ENCODE results near the gene ATP5PD. TPM values are rescaled to one million over a fixed set of nuclear protein-coding genes. Genes with fewer than 3 reads are reported as not detected.

ATP5PD gene
- total RNA-seq, 1 donor from 2014 or later = 155 TPM

GRCh38 chr17:75019146-75019545 is 27.6 kb downstream of the ATP5PD start:
- no peak overlapping the region for H3K27ac ChIP-seq
- ATAC-seq (no peak), DNase-seq (no peak)
- no peak overlapping the region for H3K4me3 ChIP-seq
- no peak for TF ChIP-seq CTCF (IDR thresholded peaks at IDR 0.05)
- intact Hi-C loops (cut with DNase I) = loop anchor here (10.0 kb wide), 1 partner anchor 54 kb away; no protein-coding TSS in a partner anchor
- no peaks in the 10 kb centered on the region for H3K4me1 ChIP-seq
- H3K9me3 ChIP-seq = no peaks in the 10 kb centered on the region
- H3K27me3 ChIP-seq = no peaks in the 10 kb centered on the region
- H3K36me3 ChIP-seq = peaks cover 56% of the 10 kb centered on the region

GRCh38 chr17:75013092-75013559 is 33.6 kb downstream of the ATP5PD start:
- intact Hi-C loops (cut with DNase I) = loop anchor here (10.0 kb wide), 1 partner anchor 48 kb away; no protein-coding TSS in a partner anchor
- no peak for ATAC-seq
- Histone ChIP-seq H3K36me3 (peaks cover 14% of the 10 kb centered on the region), H3K4me1 (peaks cover 16% of the 10 kb centered on the region), H3K27ac (peak overlapping the region; percentile 90), H3K4me3 (peak overlapping the region; percentile 85), H3K27me3 (no peaks in the 10 kb centered on the region), H3K9me3 (no peaks in the 10 kb centered on the region)
- TF ChIP-seq CTCF (IDR thresholded peaks at IDR 0.05) = no peak
- no peak for DNase-seq

GRCh38 chr17:75012346-75013091 is 34.2 kb downstream of the ATP5PD start, which contains the start of gene MRPL58:
Gene MRPL58, plus strand, starts transcription at chr17:75012670. Its CDS starts 17 bp downstream, at chr17:75012687.
- peak; percentile 62 for TF ChIP-seq CTCF (IDR thresholded peaks at IDR 0.05)
- peak; percentile 98 for ATAC-seq

GRCh38 chr17:75012096-75012345 is 34.7 kb downstream of the ATP5PD start:
- ATAC-seq = no peak
- intact Hi-C loops (cut with DNase I) = loop anchor here (10.0 kb wide), 1 partner anchor 47 kb away; no protein-coding TSS in a partner anchor
- peaks cover 16% of the 10 kb centered on the region for H3K4me1 ChIP-seq
- TF ChIP-seq CTCF (IDR thresholded peaks at IDR 0.05) = no peak
- H3K27ac ChIP-seq = peak overlapping the region; percentile 90
- peak overlapping the region; percentile 85 for H3K4me3 ChIP-seq
- H3K9me3 ChIP-seq = no peaks in the 10 kb centered on the region
- no peak for DNase-seq
- peaks cover 8% of the 10 kb centered on the region for H3K36me3 ChIP-seq
- H3K27me3 ChIP-seq = no peaks in the 10 kb centered on the region

More at GRCh38 chr17:75012346-75013091, 34.2 kb downstream of the ATP5PD start, which contains the start of gene MRPL58:
- peaks cover 16% of the 10 kb centered on the region for H3K4me1 ChIP-seq
- peak within 1 kb of the TSS; percentile 90 for H3K27ac ChIP-seq
- H3K4me3 ChIP-seq = peak within 1 kb of the TSS; percentile 85
- peak; percentile 93 for DNase-seq
- peaks cover 12% of the 10 kb centered on the region for H3K36me3 ChIP-seq
- intact Hi-C loops (cut with DNase I) = loop anchor here (10.0 kb wide), 1 partner anchor 48 kb away; no protein-coding TSS in a partner anchor
- H3K9me3 ChIP-seq = no peaks in the 10 kb centered on the region
- no peaks in the 10 kb centered on the region for H3K27me3 ChIP-seq

- H3K9me3 ChIP-seq = no peaks in the 10 kb centered on the region
- peaks cover 16% of the 10 kb centered on the region for H3K4me1 ChIP-seq
- H3K27ac ChIP-seq = peak overlapping the region; percentile 90
- no peak for TF ChIP-seq CTCF (IDR thresholded peaks at IDR 0.05)
- intact Hi-C loops (cut with DNase I) = loop anchor here (10.0 kb wide), 1 partner anchor 47 kb away; no protein-coding TSS in a partner anchor
- peaks cover 3% of the 10 kb centered on the region for H3K36me3 ChIP-seq
- H3K4me3 ChIP-seq = peak overlapping the region; percentile 85
- ATAC-seq (peak; percentile 47), DNase-seq (no peak)
- H3K27me3 ChIP-seq = no peaks in the 10 kb centered on the region
These were observed 35.2 kb downstream of the ATP5PD start for GRCh38 chr17:75011401-75012095.
